ENCODE data around the gene SPATS2L.

The SPATS2L gene

DNA sequence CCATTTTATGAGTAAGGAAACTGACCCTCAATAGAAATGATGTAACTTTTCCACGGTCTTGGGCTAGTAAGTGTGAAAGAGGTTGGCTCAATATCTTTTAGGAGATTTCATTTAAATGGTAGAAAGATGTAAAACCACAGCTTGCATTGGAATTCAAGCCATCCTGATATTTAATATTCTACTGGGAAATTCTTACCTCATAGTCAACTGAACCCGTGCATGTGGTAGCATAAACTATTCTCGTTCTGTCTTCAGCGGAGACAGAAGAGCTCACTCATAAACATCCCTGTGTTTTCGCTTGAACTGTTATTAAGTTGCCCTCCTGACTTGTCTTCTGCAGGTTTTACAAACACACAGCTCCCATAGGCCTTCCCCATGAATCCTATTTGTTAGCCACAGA, 8.5 kb upstream of the SPATS2L start:
- Histone ChIP-seq H3K9ac (ENCODE audit: low read depth, low read length, poor library complexity, severe bottlenecking) (no peak overlapping the region), H3K79me2 (ENCODE audit: insufficient read depth, low read length) (no peaks in the 10 kb centered on the region), H3K27me3 (ENCODE audit: insufficient read depth, low read length, poor library complexity, severe bottlenecking) (no peaks in the 10 kb centered on the region), H3K4me3 (ENCODE audit: low read length, poor library complexity, severe bottlenecking) (no peak overlapping the region), H4K20me1 (ENCODE audit: insufficient read depth, low read length, poor library complexity, severe bottlenecking) (no peaks in the 10 kb centered on the region), H3K9me2 (replicated peaks; ENCODE audit: low read depth, low read length) (no peaks in the 10 kb centered on the region), H3K36me3 (ENCODE audit: insufficient read depth, low read length) (no peaks in the 10 kb centered on the region), H3F3A (ENCODE audit: low read depth) (no peaks in the 10 kb centered on the region), H3K9me3 (ENCODE audit: insufficient read depth, low read depth, low read length) (no peaks in the 10 kb centered on the region), H2AFZ (ENCODE audit: low read length) (no peak overlapping the region), H3K4me1 (ENCODE audit: insufficient read depth, low read length, poor library complexity, severe bottlenecking) (no peaks in the 10 kb centered on the region), H3K4me2 (ENCODE audit: low read depth, low read length, poor library complexity, severe bottlenecking) (no peak overlapping the region)
- TF ChIP-seq, protein P1, sequence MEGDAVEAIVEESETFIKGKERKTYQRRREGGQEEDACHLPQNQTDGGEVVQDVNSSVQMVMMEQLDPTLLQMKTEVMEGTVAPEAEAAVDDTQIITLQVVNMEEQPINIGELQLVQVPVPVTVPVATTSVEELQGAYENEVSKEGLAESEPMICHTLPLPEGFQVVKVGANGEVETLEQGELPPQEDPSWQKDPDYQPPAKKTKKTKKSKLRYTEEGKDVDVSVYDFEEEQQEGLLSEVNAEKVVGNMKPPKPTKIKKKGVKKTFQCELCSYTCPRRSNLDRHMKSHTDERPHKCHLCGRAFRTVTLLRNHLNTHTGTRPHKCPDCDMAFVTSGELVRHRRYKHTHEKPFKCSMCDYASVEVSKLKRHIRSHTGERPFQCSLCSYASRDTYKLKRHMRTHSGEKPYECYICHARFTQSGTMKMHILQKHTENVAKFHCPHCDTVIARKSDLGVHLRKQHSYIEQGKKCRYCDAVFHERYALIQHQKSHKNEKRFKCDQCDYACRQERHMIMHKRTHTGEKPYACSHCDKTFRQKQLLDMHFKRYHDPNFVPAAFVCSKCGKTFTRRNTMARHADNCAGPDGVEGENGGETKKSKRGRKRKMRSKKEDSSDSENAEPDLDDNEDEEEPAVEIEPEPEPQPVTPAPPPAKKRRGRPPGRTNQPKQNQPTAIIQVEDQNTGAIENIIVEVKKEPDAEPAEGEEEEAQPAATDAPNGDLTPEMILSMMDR (conservative IDR thresholded peaks at IDR 0.05; ENCODE audit: low read length): no peak
- no peak for TF ChIP-seq EZH2phosphoT487 (IDR thresholded peaks at IDR 0.05; ENCODE audit: borderline replicate concordance)

DNA sequence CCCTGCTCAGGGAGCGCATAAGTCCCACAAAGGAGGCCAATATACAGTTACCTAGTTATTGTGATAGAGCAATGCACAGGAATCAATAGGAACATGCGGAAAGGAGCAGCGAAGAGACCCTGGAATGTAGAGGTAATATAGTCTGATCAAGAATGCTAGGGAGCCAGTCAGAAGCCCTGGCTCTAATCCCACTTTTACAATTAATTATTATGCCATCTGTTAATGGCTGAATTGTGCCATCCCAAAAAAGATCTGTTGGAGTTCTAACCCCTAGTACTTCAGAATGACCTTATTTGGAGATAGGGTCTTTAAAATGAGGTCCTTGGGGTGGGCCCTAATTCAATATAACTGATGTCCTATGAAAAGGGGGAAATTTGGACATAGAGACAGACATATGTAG, 7.7 kb upstream of the SPATS2L start:
- Histone ChIP-seq H2AFZ (ENCODE audit: low read length) (no peak overlapping the region), H3K9me2 (replicated peaks; ENCODE audit: low read depth, low read length) (no peaks in the 10 kb centered on the region), H3K9ac (ENCODE audit: low read depth, low read length, poor library complexity, severe bottlenecking) (no peak overlapping the region), H3K9me3 (ENCODE audit: insufficient read depth, low read depth, low read length) (no peaks in the 10 kb centered on the region), H3K36me3 (ENCODE audit: insufficient read depth, low read length) (no peaks in the 10 kb centered on the region), H4K20me1 (ENCODE audit: insufficient read depth, low read length, poor library complexity, severe bottlenecking) (no peaks in the 10 kb centered on the region), H3K79me2 (ENCODE audit: insufficient read depth, low read length) (no peaks in the 10 kb centered on the region), H3K27me3 (ENCODE audit: insufficient read depth, low read length, poor library complexity, severe bottlenecking) (no peaks in the 10 kb centered on the region), H3K4me2 (ENCODE audit: low read depth, low read length, poor library complexity, severe bottlenecking) (no peak overlapping the region), H3F3A (ENCODE audit: low read depth) (no peaks in the 10 kb centered on the region), H3K4me3 (ENCODE audit: low read length, poor library complexity, severe bottlenecking) (no peak overlapping the region), H3K4me1 (ENCODE audit: insufficient read depth, low read length, poor library complexity, severe bottlenecking) (no peaks in the 10 kb centered on the region)
- TF ChIP-seq, protein P1 (conservative IDR thresholded peaks at IDR 0.05; ENCODE audit: low read length): no peak
- no peak for TF ChIP-seq EZH2phosphoT487 (IDR thresholded peaks at IDR 0.05; ENCODE audit: borderline replicate concordance)

DNA sequence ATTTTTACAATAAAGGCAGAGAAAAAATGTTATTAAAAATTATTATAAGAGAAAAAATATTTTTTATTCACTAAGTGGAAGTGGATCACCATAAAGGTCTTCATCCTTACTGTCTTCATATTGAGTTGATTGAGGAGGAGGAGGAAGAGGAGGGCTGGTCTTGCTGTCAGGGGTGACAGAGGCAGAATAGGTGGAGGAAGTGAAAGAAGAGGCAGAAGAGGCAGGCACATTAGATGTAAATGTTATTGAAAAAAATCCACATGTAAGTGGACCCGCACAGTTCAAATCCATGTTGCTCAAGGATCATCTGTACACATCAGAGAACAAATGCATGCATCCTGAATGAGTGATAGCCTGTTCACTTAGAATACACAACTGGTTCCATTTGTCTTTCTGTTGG, 6.4 kb upstream of the SPATS2L start:
- no peaks in the 10 kb centered on the region for H3K27me3 ChIP-seq (ENCODE audit: insufficient read depth, low read length, poor library complexity, severe bottlenecking)
- H3K79me2 ChIP-seq (ENCODE audit: insufficient read depth, low read length): no peaks in the 10 kb centered on the region
- H3K9me3 ChIP-seq (ENCODE audit: insufficient read depth, low read depth, low read length): no peaks in the 10 kb centered on the region
- H3K4me2 ChIP-seq (ENCODE audit: low read depth, low read length, poor library complexity, severe bottlenecking): no peak overlapping the region
- no peaks in the 10 kb centered on the region for H3K36me3 ChIP-seq (ENCODE audit: insufficient read depth, low read length)
- no peak overlapping the region for H3K4me3 ChIP-seq (ENCODE audit: low read length, poor library complexity, severe bottlenecking)
- no peaks in the 10 kb centered on the region for H3K9me2 ChIP-seq (replicated peaks; ENCODE audit: low read depth, low read length)
- no peak overlapping the region for H2AFZ ChIP-seq (ENCODE audit: low read length)
- H3K4me1 ChIP-seq (ENCODE audit: insufficient read depth, low read length, poor library complexity, severe bottlenecking): no peaks in the 10 kb centered on the region
- no peak for TF ChIP-seq EZH2phosphoT487 (IDR thresholded peaks at IDR 0.05; ENCODE audit: borderline replicate concordance)
- TF ChIP-seq, protein P1 (conservative IDR thresholded peaks at IDR 0.05; ENCODE audit: low read length): no peak
- H3F3A ChIP-seq (ENCODE audit: low read depth): no peaks in the 10 kb centered on the region
- H4K20me1 ChIP-seq (ENCODE audit: insufficient read depth, low read length, poor library complexity, severe bottlenecking): no peaks in the 10 kb centered on the region
- H3K9ac ChIP-seq (ENCODE audit: low read depth, low read length, poor library complexity, severe bottlenecking): no peak overlapping the region

Measured in Loucy (cell line).